Endothelial cell of umbilical vein (primary cell): Measurements from ENCODE around the gene PLIN5. TPM values are rescaled to one million over a fixed set of nuclear protein-coding genes. Genes with fewer than 3 reads are reported as not detected.

ENCODE experiments used
- BruUV-seq: library from RNA; stranded (reverse); fragments of 400-500 nt; replicated peaks from 2 replicates; lab custom pipeline; 2021; lab: Mats Ljungman, UMichigan
- CTCF ChIA-PET: fragments of 300-600, 350-600 bp; sonication (Branson Sonifier 250); formaldehyde crosslinking; loops from one replicate; lab custom pipeline; 2021; ENCODE audit warnings: antibody characterized with exemption, inconsistent platforms; lab: Charles Lee
- POLR2A ChIA-PET: fragments of 300-600, 350-600 bp; sonication (Branson Sonifier 250); formaldehyde crosslinking; loops from one replicate; lab custom pipeline; 2021; ENCODE audit warnings: antibody characterized with exemption, inconsistent platforms; lab: Charles Lee
- DNase-seq: peaks from one replicate; pipeline ENCODE4 v3.0.0-alpha.2; 2011; ENCODE audit warnings: low read depth, low spot score
- FAIRE-seq: peaks from 2 replicates; lab custom pipeline; 2011; peaks lifted over from hg19 to GRCh38; lab: Jason Lieb, UNC
- H2AFZ ChIP-seq: 2 replicates; pipeline ENCODE4 v1.6.0; 2012; ENCODE audit warnings: low read depth, low read length, control low read depth, inconsistent platforms
- H3K27ac ChIP-seq: 2 replicates; pipeline ENCODE4 v1.5.1; 2011; ENCODE audit warnings: low read depth, mild to moderate bottlenecking, control low read depth, low read length, moderate library complexity; ENCODE audit not compliant: insufficient read depth
- H3K27me3 ChIP-seq, 2 experiments: 2 replicates each; pipeline versions ENCODE4 v1.6.0 to v1.6.1; 2011; ENCODE audit warnings: low read length in 2 of 2, mixed read lengths in 1 of 2; ENCODE audit not compliant: control insufficient read depth in 2 of 2, insufficient read depth in 2 of 2
- H3K36me3 ChIP-seq, 2 experiments: 2 replicates in 1 of 2; 3 replicates in 1 of 2; pipeline ENCODE4 v1.5.1; 2011; ENCODE audit warnings: low read length in 2 of 2, mild to moderate bottlenecking in 1 of 2, moderate library complexity in 1 of 2; ENCODE audit not compliant: control insufficient read depth in 2 of 2, insufficient read depth in 2 of 2; ENCODE audit errors: extremely low read depth in 1 of 2
- H3K4me1 ChIP-seq: 3 replicates; pipeline ENCODE4 v1.5.1; 2011; ENCODE audit warnings: mild to moderate bottlenecking, low read length; ENCODE audit not compliant: control insufficient read depth, insufficient read depth; ENCODE audit errors: extremely low read depth
- H3K4me2 ChIP-seq: 2 replicates; pipeline ENCODE4 v1.6.1; 2011; ENCODE audit warnings: low read length, control low read depth, mixed read lengths; ENCODE audit not compliant: insufficient read depth
- H3K4me3 ChIP-seq, 3 experiments: fragments of 200-600 bp in 1 of 3; sonication (generic), shearing (Covaris generic) in 1 of 3; replicated peaks in 1 of 3; 2 replicates each; pipeline ENCODE4 v1.5.1; 2011 to 2016; ENCODE audit warnings: control low read depth in 3 of 3, low read length in 3 of 3, mild to moderate bottlenecking in 2 of 3, inconsistent platforms in 1 of 3, low read depth in 1 of 3, moderate library complexity in 1 of 3; ENCODE audit not compliant: insufficient read depth in 1 of 3
- H3K79me2 ChIP-seq: 2 replicates; pipeline ENCODE4 v1.6.0; 2012; ENCODE audit warnings: low read length, inconsistent platforms; ENCODE audit not compliant: control insufficient read depth, insufficient read depth
- H3K9ac ChIP-seq: replicated peaks from 2 replicates; pipeline ENCODE3; 2011; ENCODE audit warnings: low read length, control low read depth; ENCODE audit not compliant: insufficient read depth; ENCODE audit errors: extremely low read depth
- H3K9me1 ChIP-seq: replicated peaks from 3 replicates; pipeline ENCODE4 v1.6.0; 2011; ENCODE audit warnings: mild to moderate bottlenecking, low read length; ENCODE audit not compliant: control insufficient read depth, insufficient read depth; ENCODE audit errors: extremely low read depth
- H3K9me3 ChIP-seq: replicated peaks from 2 replicates; pipeline ENCODE4 v1.5.1; 2012; ENCODE audit warnings: low read length, inconsistent platforms; ENCODE audit not compliant: control insufficient read depth, insufficient read depth
- H4K20me1 ChIP-seq: replicated peaks from 2 replicates; pipeline ENCODE3; 2011; ENCODE audit warnings: mild to moderate bottlenecking, low read length; ENCODE audit not compliant: control insufficient read depth, insufficient read depth; ENCODE audit errors: extremely low read depth
- CTCF ChIP-seq, 2 donors: IDR thresholded peaks; 1 replicate in 1 of 2; 2 replicates in 1 of 2; pipeline ENCODE4 v1.5.1; 2011; ENCODE audit warnings: low read length in 2 of 2, mild to moderate bottlenecking in 2 of 2, moderate library complexity in 2 of 2, control low read depth in 1 of 2, inconsistent platforms in 1 of 2, low read depth in 1 of 2; ENCODE audit not compliant: insufficient read depth in 1 of 2; ENCODE audit errors: extremely low read depth in 1 of 2
- EZH2 ChIP-seq: IDR thresholded peaks from 2 replicates; pipeline ENCODE4 v1.6.1; 2012; ENCODE audit warnings: borderline replicate concordance, low read depth, mild to moderate bottlenecking, moderate library complexity, low read length, inconsistent platforms; ENCODE audit not compliant: severe bottlenecking
- FOS ChIP-seq: IDR thresholded peaks from 2 replicates; pipeline ENCODE4 v1.6.1; 2011; ENCODE audit warnings: mild to moderate bottlenecking, low read length, moderate library complexity, borderline replicate concordance; ENCODE audit not compliant: insufficient read depth
- GATA2 ChIP-seq: IDR thresholded peaks from 2 replicates; pipeline ENCODE4 v1.7.0; 2011; ENCODE audit warnings: low read depth, mild to moderate bottlenecking, moderate library complexity, mixed read lengths, low read length; ENCODE audit not compliant: insufficient read length, insufficient read depth
- JUN ChIP-seq: IDR thresholded peaks from 2 replicates; pipeline ENCODE4 v1.6.1; 2011; ENCODE audit warnings: borderline replicate concordance, low read depth; ENCODE audit not compliant: insufficient read length, insufficient read depth
- MAX ChIP-seq: IDR thresholded peaks from 2 replicates; pipeline ENCODE4 v1.6.1; 2011; ENCODE audit not compliant: insufficient read depth, insufficient read length
- dilution Hi-C: fragments of 300-500 bp; cut with MboI; formaldehyde crosslinking; loops from one replicate; pipeline ENCODE4 v1.15.0; 2019; ENCODE audit warnings: low sequenced_read_pairs; ENCODE audit not compliant: extremely low pct_ligation_motif_present
- intact Hi-C: fragments of 100-400 bp; cut with micrococcal nuclease; formaldehyde crosslinking; loops from one replicate; pipeline ENCODE4 v1.10.0; 2022
- polyA plus RNA-seq, 4 experiments: library from polyadenylated mRNA; depleted of rRNA in 3 of 4; stranded (reverse) in 3 of 4; unstranded in 1 of 4; fragments of >200 nt; gene quantifications; 2 replicates each; pipeline versions ENCODE4 v1.2.1 to v1.2.3, GENCODE V29; 2011 to 2012; ENCODE audit warnings: missing spikeins in 1 of 4
- total RNA-seq: library from RNA; stranded (reverse); gene quantifications from 2 replicates; pipeline ENCODE4 v1.2.3, GENCODE V29; 2021

The PLIN5 gene
- total and polyA plus RNA-seq, 2 donors (not counting 3 experiments of a cell fraction or from before 2014, with no cell fraction given) = 0.17 to 0.24 TPM

- TF ChIP-seq EZH2 (no peak), MAX (no peak), JUN (no peak), GATA2 (no peak), CTCF (IDR thresholded peaks at IDR 0.05; ENCODE audit: extremely low read depth in 1 of 2, insufficient read depth in 1 of 2, low read depth in 1 of 2, low read length in 2 of 2) (no peak), FOS (no peak)
- CTCF ChIA-PET = interaction anchor here (1.4 to 5.7 kb wide), 3 partner anchors 11 to 55 kb away, joined by 4 to 75 read pairs (median 18); partner anchors contain the start of gene SEMA6B
- Histone ChIP-seq H3K36me3 (peaks cover 0 to 8% of the 10 kb centered on the region in 2 experiments), H3K27me3 (no peaks in the 10 kb centered on the region), H3K4me3 (no peak overlapping the region), H4K20me1 (no peaks in the 10 kb centered on the region), H3K27ac (no peak overlapping the region), H2AFZ (no peak overlapping the region), H3K4me1 (peaks cover 32% of the 10 kb centered on the region), H3K9me1 (no peaks in the 10 kb centered on the region), H3K4me2 (no peak overlapping the region), H3K79me2 (no peaks in the 10 kb centered on the region), H3K9me3 (no peaks in the 10 kb centered on the region), H3K9ac (no peak overlapping the region)
- BruUV-seq = no TSS peak
- no peak for FAIRE-seq
- dilution Hi-C loops (no loop called here), intact Hi-C loops (loop anchor here (5.0 kb wide), 1 partner anchor 144 kb away; the partner anchor contains the start of gene DPP9)
- no peak for DNase-seq
- POLR2A ChIA-PET = no interaction called here
These were observed 43.7 kb upstream of the PLIN5 start for GRCh38 chr19:4578552-4579248.
